NCI-H226 (cell line): ENCODE results near the gene F5.

Experiments
- DNase-seq: peaks from one replicate; pipeline ENCODE4 v3.0.0-alpha.2; 2015

F5 gene

GRCh38 chr1:169473347-169473746 is 112.9 kb downstream of the F5 start:
- no peak for DNase-seq

GRCh38 chr1:169472738-169473137 is 113.5 kb downstream of the F5 start:
- no peak for DNase-seq

- no peak for DNase-seq
Observed at GRCh38 chr1:169468982-169469381, 117.3 kb downstream of the F5 start.

GRCh38 chr1:169466259-169467230 is 119.7 kb downstream of the F5 start:
- DNase-seq: no peak

DNA sequence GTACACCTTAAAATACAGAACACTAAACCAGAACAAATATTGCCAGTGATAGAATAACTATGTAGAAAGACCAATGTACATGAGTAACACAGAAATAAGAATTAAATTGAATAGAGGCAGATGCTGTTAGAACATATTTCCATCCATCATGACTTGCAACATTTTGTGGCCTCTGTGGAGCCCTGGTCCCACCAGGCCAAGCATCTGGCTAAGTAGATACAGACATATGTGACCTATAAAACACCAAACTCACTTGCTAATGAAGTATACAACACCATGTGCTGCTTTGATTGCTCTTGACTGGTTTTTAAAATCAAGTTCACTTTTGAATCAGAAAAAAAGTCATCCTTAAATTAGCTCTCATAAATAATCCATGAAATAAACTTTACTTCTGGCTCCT is 121.0 kb downstream of the F5 start:
- DNase-seq: no peak
